H4 (cell line): ENCODE measurements around the gene SHE. TPM values are rescaled to one million over a fixed set of nuclear protein-coding genes. Genes with fewer than 3 reads are reported as not detected.
A peak's percentile ranks its signal among the peaks of the same experiment; 100 is the strongest.

ENCODE experiments used
- DNase-seq: peaks from one replicate; pipeline ENCODE4 v3.0.0-alpha.2; 2015; ENCODE audit warnings: low spot score
- total RNA-seq: library from RNA; depleted of rRNA; stranded (reverse); fragments of >200 nt; shearing (Covaris generic); gene quantifications from 2 replicates; pipeline ENCODE4 v1.2.3, GENCODE V29; 2014

SHE gene
- total RNA-seq, 1 experiment from 2014 or later = not detected

- no peak for DNase-seq
Measured at GRCh38 chr1:154446789-154447188, 55.4 kb downstream of the SHE start.

- peak; percentile 59 for DNase-seq
Measured at GRCh38 chr1:154446292-154446691, 55.9 kb downstream of the SHE start.

- peak; percentile 82 for DNase-seq
Measured at GRCh38 chr1:154445040-154445472, 57.2 kb downstream of the SHE start.

GRCh38 chr1:154443274-154444013, 58.8 kb downstream of the SHE start:
- DNase-seq = no peak

- DNase-seq = no peak
Measured at GRCh38 chr1:154442006-154442740, 60.0 kb downstream of the SHE start.

- no peak for DNase-seq
Measured at GRCh38 chr1:154441241-154441888, 60.8 kb downstream of the SHE start.

- no peak for DNase-seq
Measured at GRCh38 chr1:154440036-154440804, 62.0 kb downstream of the SHE start.

- no peak for DNase-seq
Measured at GRCh38 chr1:154436433-154436832, 65.8 kb downstream of the SHE start.

GRCh38 chr1:154435599-154436200, 66.5 kb downstream of the SHE start:
- DNase-seq = no peak

GRCh38 chr1:154434346-154435085, 67.7 kb downstream of the SHE start:
- DNase-seq = no peak

GRCh38 chr1:154433161-154433764, 68.9 kb downstream of the SHE start:
- DNase-seq = no peak

- DNase-seq = peak; percentile 76
Measured at GRCh38 chr1:154431586-154432373, 70.4 kb downstream of the SHE start.

GRCh38 chr1:154430903-154431302, 71.3 kb downstream of the SHE start:
- no peak for DNase-seq

GRCh38 chr1:154429841-154430611, 72.2 kb downstream of the SHE start:
- DNase-seq = no peak
